ENCODE data around the gene KCNK6. TPM values are rescaled to one million over a fixed set of nuclear protein-coding genes. Genes with fewer than 3 reads are reported as not detected.

Gene KCNK6
- total and polyA plus RNA-seq, 4 donors: 3.0 to 10.8 (median 8.5) TPM

Small RNA genes lying within 50 kb of the gene (small RNA-seq; reads per million reads assigned to genes)
- gene RF00019 (ENCODE audit: low replicate concordance): not detected

Other genes with a start within 250 kb of the KCNK6 start
- 1 to 10 TPM; 1.3 to 1.7 TPM for gene DPF1, start 95.6 kb upstream of the KCNK6 start, total RNA-seq
- gene DPF1, start 95.6 kb upstream of the KCNK6 start, polyA plus RNA-seq: 1 to 10 TPM in 1 of 2 donors, not detected in 1; 1.4 TPM
- 100 to 1,000 TPM in 1 of 2 donors, 10 to 100 TPM in 1; 12.4 to 124 TPM for gene PPP1R14A, start 63.5 kb upstream of the KCNK6 start, total RNA-seq
- gene PPP1R14A, start 63.5 kb upstream of the KCNK6 start, polyA plus RNA-seq: 100 to 1,000 TPM in 1 of 2 donors, 10 to 100 TPM in 1; 80.9 to 166 TPM
- gene SPINT2, start 55.3 kb upstream of the KCNK6 start, total RNA-seq: 100 to 1,000 TPM; 145 to 240 TPM
- 100 to 1,000 TPM; 255 to 259 TPM for gene SPINT2, start 55.3 kb upstream of the KCNK6 start, polyA plus RNA-seq
- 10 to 100 TPM; 32.0 to 91.8 TPM for gene C19orf33, start 15.6 kb upstream of the KCNK6 start, total RNA-seq
- gene C19orf33, start 15.6 kb upstream of the KCNK6 start, polyA plus RNA-seq: 100 to 1,000 TPM; 170 to 687 TPM
- gene YIF1B, start 3.9 kb upstream of the KCNK6 start, total RNA-seq: 10 to 100 TPM; 22.0 to 53.2 TPM
- 100 to 1,000 TPM in 1 of 2 donors, 10 to 100 TPM in 1; 54.2 to 107 TPM for gene YIF1B, start 3.9 kb upstream of the KCNK6 start, polyA plus RNA-seq
- gene CATSPERG, start 16.0 kb downstream of the KCNK6 start, total RNA-seq: 10 to 100 TPM; 12.3 to 14.0 TPM
- 1 to 10 TPM; 4.5 to 7.6 TPM for gene CATSPERG, start 16.0 kb downstream of the KCNK6 start, polyA plus RNA-seq
- 100 to 1,000 TPM; 134 to 163 TPM for gene PSMD8, start 54.7 kb downstream of the KCNK6 start, total RNA-seq
- 100 to 1,000 TPM in 1 of 2 donors, 10 to 100 TPM in 1; 65.4 to 233 TPM for gene PSMD8, start 54.7 kb downstream of the KCNK6 start, polyA plus RNA-seq
- gene GGN, start 68.2 kb downstream of the KCNK6 start, total RNA-seq: under 1 TPM; 0.17 to 0.61 TPM
- gene GGN, start 68.2 kb downstream of the KCNK6 start, polyA plus RNA-seq: under 1 TPM; 0.33 to 0.44 TPM
- gene SPRED3, start 68.9 kb downstream of the KCNK6 start, total RNA-seq: 1 to 10 TPM in 1 of 2 donors, under 1 TPM in 1; 0.09 to 2.6 TPM
- gene SPRED3, start 68.9 kb downstream of the KCNK6 start, polyA plus RNA-seq: 1 to 10 TPM; 1.2 to 1.4 TPM
- 10 to 100 TPM; 13.1 to 22.0 TPM for gene FAM98C, start 83.2 kb downstream of the KCNK6 start, total RNA-seq
- 10 to 100 TPM; 19.8 to 20.6 TPM for gene FAM98C, start 83.2 kb downstream of the KCNK6 start, polyA plus RNA-seq
- 10 to 100 TPM in 1 of 2 donors, 1 to 10 TPM in 1; 4.5 to 12.9 TPM for gene RASGRP4, start 106.4 kb downstream of the KCNK6 start, total RNA-seq
- 10 to 100 TPM in 1 of 2 donors, 1 to 10 TPM in 1; 3.5 to 39.0 TPM for gene RASGRP4, start 106.4 kb downstream of the KCNK6 start, polyA plus RNA-seq
- gene RYR1, start 113.8 kb downstream of the KCNK6 start, total RNA-seq: 1 to 10 TPM; 2.9 to 5.2 TPM
- gene RYR1, start 113.8 kb downstream of the KCNK6 start, polyA plus RNA-seq: 1 to 10 TPM; 2.8 to 7.6 TPM

Measured in lung (tissue), 5 donors.